Endodermal cell (in vitro differentiated cells): ENCODE measurements around the gene PECR. TPM values are rescaled to one million over a fixed set of nuclear protein-coding genes. Genes with fewer than 3 reads are reported as not detected.
A peak's percentile ranks its signal among the peaks of the same experiment; 100 is the strongest.

Source experiments
- DNase-seq: peaks from one replicate; pipeline ENCODE4 v3.0.0-alpha.2; 2017
- H3K27ac ChIP-seq: 2 replicates; pipeline ENCODE4 v1.5.1; 2013; ENCODE audit warnings: mild to moderate bottlenecking, low read depth, low read length, moderate library complexity
- H3K27me3 ChIP-seq: 2 replicates; pipeline ENCODE4 v1.6.1; 2013; ENCODE audit warnings: mild to moderate bottlenecking, low read length, moderate library complexity; ENCODE audit not compliant: insufficient read depth, control insufficient read depth, poor library complexity, severe bottlenecking
- H3K36me3 ChIP-seq: 2 replicates; pipeline ENCODE4 v1.7.0; 2013; ENCODE audit warnings: mild to moderate bottlenecking, low read length, moderate library complexity; ENCODE audit not compliant: control insufficient read depth, insufficient read depth
- H3K4me1 ChIP-seq: one replicate; pipeline ENCODE4 v1.7.0; 2013; ENCODE audit warnings: low read length; ENCODE audit not compliant: control insufficient read depth, insufficient read depth
- H3K4me3 ChIP-seq: 2 replicates; pipeline ENCODE4 v1.5.1; 2013; ENCODE audit warnings: mild to moderate bottlenecking, low read length, moderate library complexity
- H3K9ac ChIP-seq: 2 replicates; pipeline ENCODE4 v1.6.1; 2013; ENCODE audit warnings: mild to moderate bottlenecking, low read length, moderate library complexity; ENCODE audit not compliant: poor library complexity, severe bottlenecking; ENCODE audit errors: extremely low read depth
- H3K9me3 ChIP-seq: 2 replicates; pipeline ENCODE4 v1.6.1; 2013; ENCODE audit warnings: mild to moderate bottlenecking, low read length, moderate library complexity; ENCODE audit not compliant: control insufficient read depth
- H3K27ac Mint-ChIP-seq: 2 replicates; pipeline ENCODE4 v1.8.0; 2020; ENCODE audit warnings: mixed read lengths
- H3K27me3 Mint-ChIP-seq: 2 replicates; pipeline ENCODE4 v1.8.0; 2021; ENCODE audit warnings: mild to moderate bottlenecking, mixed read lengths; ENCODE audit not compliant: insufficient read depth
- H3K36me3 Mint-ChIP-seq: 2 replicates; pipeline ENCODE4 v1.8.0; 2020; ENCODE audit warnings: low read depth, mixed read lengths
- H3K4me1 Mint-ChIP-seq: 2 replicates; pipeline ENCODE4 v1.8.0; 2020; ENCODE audit warnings: mixed read lengths
- H3K4me3 Mint-ChIP-seq: 2 replicates; pipeline ENCODE4 v1.8.0; 2020; ENCODE audit warnings: mild to moderate bottlenecking, moderate library complexity, mixed read lengths
- H3K9me3 Mint-ChIP-seq: 2 replicates; pipeline ENCODE4 v1.8.0; 2020; ENCODE audit warnings: mild to moderate bottlenecking, mixed read lengths
- WGBS, 2 experiments: methylation state at CpG; one replicate each; pipeline versions ENCODE4 v1.1.5 to v1.1.7; 2013; ENCODE audit warnings: missing lambda C conversion rate in 2 of 2, mixed read lengths in 1 of 2; ENCODE audit not compliant: insufficient coverage in 1 of 2, insufficient read length in 1 of 2; 5-methylcytosine and 5-hydroxymethylcytosine counted together
- total RNA-seq, 2 donors: library from RNA; stranded (reverse); fragmentation: NEBNext Ultra II Directional in 1 of 2; extraction: Animal tissue kit (Norgen Biotek cat#: 25700) in 1 of 2; gene quantifications; 2 replicates in 1 of 2; 3 replicates in 1 of 2; pipeline ENCODE4 v1.2.1, GENCODE V29; 2021
- TF ChIP-seq, protein P1 (sequence below): fragments of 200-600 bp; sonication (generic); conservative IDR thresholded peaks from 2 replicates; pipeline ENCODE4 v1.5.0; 2021; ENCODE audit warnings: antibody characterized with exemption, mild to moderate bottlenecking

The PECR gene
- total RNA-seq, 2 donors from 2014 or later: 12.5 to 17.0 TPM

DNA sequence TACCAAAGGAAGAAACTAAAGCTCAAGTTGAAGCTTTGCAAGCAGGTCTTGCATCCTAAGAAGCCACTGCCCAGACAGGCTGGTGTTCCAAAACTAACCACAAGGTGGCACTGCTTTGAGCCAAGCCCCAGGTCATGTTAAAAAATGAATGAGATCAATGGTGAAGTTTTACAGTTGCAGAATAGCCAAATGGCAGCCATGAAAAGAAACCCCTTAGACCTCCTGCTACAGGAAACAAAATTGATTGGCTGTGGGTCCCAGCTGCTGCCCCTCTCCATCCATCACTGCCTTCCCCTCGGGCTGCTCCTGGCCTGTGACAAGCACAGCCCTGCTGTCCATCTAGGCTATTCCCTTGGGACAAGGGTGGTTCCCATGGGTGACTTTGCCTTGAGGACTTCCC lies 47.5 kb downstream of the PECR start:
- H3K4me3 Mint-ChIP-seq: no peak overlapping the region

GRCh38 chr2:216033403-216033802 lies 48.2 kb downstream of the PECR start:
- TF ChIP-seq, protein P1, sequence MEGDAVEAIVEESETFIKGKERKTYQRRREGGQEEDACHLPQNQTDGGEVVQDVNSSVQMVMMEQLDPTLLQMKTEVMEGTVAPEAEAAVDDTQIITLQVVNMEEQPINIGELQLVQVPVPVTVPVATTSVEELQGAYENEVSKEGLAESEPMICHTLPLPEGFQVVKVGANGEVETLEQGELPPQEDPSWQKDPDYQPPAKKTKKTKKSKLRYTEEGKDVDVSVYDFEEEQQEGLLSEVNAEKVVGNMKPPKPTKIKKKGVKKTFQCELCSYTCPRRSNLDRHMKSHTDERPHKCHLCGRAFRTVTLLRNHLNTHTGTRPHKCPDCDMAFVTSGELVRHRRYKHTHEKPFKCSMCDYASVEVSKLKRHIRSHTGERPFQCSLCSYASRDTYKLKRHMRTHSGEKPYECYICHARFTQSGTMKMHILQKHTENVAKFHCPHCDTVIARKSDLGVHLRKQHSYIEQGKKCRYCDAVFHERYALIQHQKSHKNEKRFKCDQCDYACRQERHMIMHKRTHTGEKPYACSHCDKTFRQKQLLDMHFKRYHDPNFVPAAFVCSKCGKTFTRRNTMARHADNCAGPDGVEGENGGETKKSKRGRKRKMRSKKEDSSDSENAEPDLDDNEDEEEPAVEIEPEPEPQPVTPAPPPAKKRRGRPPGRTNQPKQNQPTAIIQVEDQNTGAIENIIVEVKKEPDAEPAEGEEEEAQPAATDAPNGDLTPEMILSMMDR: no peak
- Mint-ChIP-seq H3K27me3 (no peaks in the 10 kb centered on the region), H3K4me3 (no peak overlapping the region), H3K4me1 (no peaks in the 10 kb centered on the region), H3K9me3 (no peaks in the 10 kb centered on the region), H3K27ac (no peak overlapping the region), H3K36me3 (peaks cover 8% of the 10 kb centered on the region)
- Histone ChIP-seq H3K9me3 (no peaks in the 10 kb centered on the region), H3K36me3 (peaks cover 6% of the 10 kb centered on the region), H3K4me3 (no peak overlapping the region), H3K27me3 (no peaks in the 10 kb centered on the region), H3K9ac (no peak overlapping the region), H3K4me1 (no peaks in the 10 kb centered on the region), H3K27ac (no peak overlapping the region)
- 93 to 96% methylated on average over 3 of the region's 3 CpGs for WGBS, 2 experiments
- no peak for DNase-seq

More for the DNA sequence above, 47.5 kb downstream of the PECR start:
- Histone ChIP-seq H3K27me3 (no peaks in the 10 kb centered on the region), H3K4me1 (no peaks in the 10 kb centered on the region), H3K9me3 (no peaks in the 10 kb centered on the region), H3K4me3 (no peak overlapping the region), H3K9ac (no peak overlapping the region), H3K36me3 (peaks cover 6% of the 10 kb centered on the region), H3K27ac (no peak overlapping the region)
- peak; percentile 95 for DNase-seq
- H3K27ac Mint-ChIP-seq: no peak overlapping the region
- no peaks in the 10 kb centered on the region for H3K9me3 Mint-ChIP-seq
- TF ChIP-seq, protein P1: peak; percentile 94
- peaks cover under 1% of the 10 kb centered on the region for H3K4me1 Mint-ChIP-seq
- WGBS, 2 experiments: 75 to 78% methylated on average over 1 of the region's 1 CpG
- peaks cover 8% of the 10 kb centered on the region for H3K36me3 Mint-ChIP-seq
- H3K27me3 Mint-ChIP-seq: no peaks in the 10 kb centered on the region

DNA sequence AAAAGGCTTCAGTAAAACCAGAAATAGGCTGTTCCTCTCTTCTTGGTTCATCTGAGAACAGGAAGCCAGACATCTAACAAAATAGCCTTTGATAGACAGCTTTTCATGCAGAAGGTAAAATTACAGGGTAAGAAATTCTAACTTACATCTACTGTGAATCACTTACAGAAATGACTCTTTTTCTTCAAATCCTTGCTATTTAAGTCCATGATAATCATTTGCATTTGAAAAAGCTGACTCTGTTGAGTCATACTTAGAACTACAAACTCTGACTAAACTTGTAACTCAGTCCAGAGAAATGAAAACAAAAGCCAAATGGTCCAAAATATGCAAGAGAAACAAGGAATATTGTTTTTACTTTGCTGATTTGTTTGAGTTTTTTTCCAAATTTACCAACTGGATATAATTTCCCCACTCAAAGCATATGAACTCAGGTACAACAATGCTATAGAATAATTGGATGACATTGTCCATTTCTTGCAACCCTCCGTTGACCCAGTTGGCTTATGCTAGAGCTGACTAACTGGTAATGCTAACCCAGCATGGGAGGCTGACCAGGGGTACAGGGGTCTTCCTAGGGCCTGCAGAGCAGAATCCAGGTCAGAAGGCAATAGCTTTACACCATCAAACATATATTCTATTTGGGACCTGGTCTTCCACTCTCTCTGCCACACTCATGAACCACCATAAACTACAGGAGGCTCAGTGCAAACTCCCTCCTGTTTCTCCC lies 49.5 kb downstream of the PECR start:
- H3K27ac ChIP-seq: no peak overlapping the region
- H3K27me3 ChIP-seq: no peaks in the 10 kb centered on the region
- Mint-ChIP-seq H3K36me3 (peaks cover 6% of the 10 kb centered on the region), H3K27ac (no peak overlapping the region), H3K4me3 (no peak overlapping the region), H3K27me3 (no peaks in the 10 kb centered on the region), H3K4me1 (no peaks in the 10 kb centered on the region), H3K9me3 (no peaks in the 10 kb centered on the region)
- H3K4me3 ChIP-seq: no peak overlapping the region
- peaks cover under 1% of the 10 kb centered on the region for H3K36me3 ChIP-seq
- H3K4me1 ChIP-seq: no peaks in the 10 kb centered on the region
- no peak overlapping the region for H3K9ac ChIP-seq
- TF ChIP-seq, protein P1: no peak
- WGBS, 2 experiments: 88 to 98% methylated on average over 1 of the region's 1 CpG
- no peaks in the 10 kb centered on the region for H3K9me3 ChIP-seq
- DNase-seq: no peak
